Fibroblast of the aortic adventitia (primary cell): ENCODE measurements around the gene KAT2A. TPM values are rescaled to one million over a fixed set of nuclear protein-coding genes. Genes with fewer than 3 reads are reported as not detected.

Experiments
- DNase-seq: peaks from one replicate; pipeline ENCODE4 v3.0.0-alpha.2; 2010; ENCODE audit warnings: low read depth
- H3K4me3 ChIP-seq: 2 replicates; pipeline ENCODE4 v1.5.1; 2011; ENCODE audit warnings: low read depth, mild to moderate bottlenecking, control low read depth, low read length, moderate library complexity
- total RNA-seq: library from RNA; depleted of rRNA; stranded (reverse); fragments of >200 nt; gene quantifications from 2 replicates; pipeline ENCODE4 v1.2.3, GENCODE V29; 2012; ENCODE audit warnings: low replicate concordance
- TF ChIP-seq, protein P1 (sequence below): IDR thresholded peaks from 2 replicates; pipeline ENCODE4 v1.5.1; 2011; ENCODE audit warnings: mild to moderate bottlenecking, low read length, control low read depth, inconsistent platforms; ENCODE audit not compliant: insufficient read depth

KAT2A gene
- total RNA-seq = 8.5 and 13.7 TPM in 2 replicates

DNA sequence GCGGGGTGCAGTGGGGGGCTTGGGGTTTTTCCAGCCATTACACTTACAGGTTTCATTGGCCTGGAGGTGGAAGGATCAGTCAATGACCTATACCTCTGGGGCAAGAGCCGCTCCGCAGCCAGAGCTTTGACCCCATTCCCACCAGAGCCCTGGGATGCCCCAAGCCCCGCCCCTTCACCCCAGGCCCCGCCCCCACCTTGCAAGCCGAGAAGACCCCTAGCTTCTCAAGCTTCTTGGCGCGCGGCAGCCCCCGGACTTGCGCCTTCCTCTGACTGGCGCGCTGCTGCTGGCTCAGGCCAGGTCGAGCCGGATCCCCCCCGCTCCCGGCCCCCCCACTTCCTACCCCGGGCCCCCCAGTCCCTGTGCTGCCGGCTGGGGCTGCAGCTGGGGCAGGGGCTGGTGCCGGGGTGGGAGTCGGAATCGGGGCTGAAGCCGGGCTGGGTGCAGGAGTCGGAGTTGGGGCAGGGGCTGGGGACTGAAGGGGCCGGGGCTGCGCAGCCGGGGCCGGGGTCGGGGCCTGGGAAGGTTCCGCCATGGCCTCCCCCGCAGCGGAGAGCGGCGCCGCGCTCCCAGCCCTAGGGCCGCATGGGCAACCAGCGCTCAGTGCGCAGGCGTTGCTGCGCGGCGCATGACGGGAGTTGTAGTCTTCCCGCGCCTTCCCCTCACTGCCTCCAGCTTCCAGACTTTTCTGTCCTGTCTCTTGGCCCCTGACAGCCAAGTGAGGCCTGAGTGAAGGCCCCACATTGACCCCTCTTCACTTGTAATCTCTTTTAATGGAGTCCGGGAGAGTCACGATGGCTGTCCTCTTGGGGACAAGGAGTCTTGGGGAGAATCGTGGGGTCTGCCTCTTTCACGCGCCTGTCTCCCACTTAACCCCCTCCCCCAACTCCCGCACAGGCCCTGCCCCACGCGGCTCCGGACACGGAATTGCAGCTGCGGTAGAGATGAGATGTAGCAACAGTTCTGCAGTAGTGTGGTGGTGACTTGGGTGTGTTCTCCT is at the start of gene KAT2A:
KAT2A (minus strand) TSS at position 598 of the 1,000 bp plus-strand sequence; CDS start at position 535, 63 bp downstream.
- peak; percentile 75 for DNase-seq
- peak within 1 kb of the TSS; percentile 66 for H3K4me3 ChIP-seq
- TF ChIP-seq, protein P1, sequence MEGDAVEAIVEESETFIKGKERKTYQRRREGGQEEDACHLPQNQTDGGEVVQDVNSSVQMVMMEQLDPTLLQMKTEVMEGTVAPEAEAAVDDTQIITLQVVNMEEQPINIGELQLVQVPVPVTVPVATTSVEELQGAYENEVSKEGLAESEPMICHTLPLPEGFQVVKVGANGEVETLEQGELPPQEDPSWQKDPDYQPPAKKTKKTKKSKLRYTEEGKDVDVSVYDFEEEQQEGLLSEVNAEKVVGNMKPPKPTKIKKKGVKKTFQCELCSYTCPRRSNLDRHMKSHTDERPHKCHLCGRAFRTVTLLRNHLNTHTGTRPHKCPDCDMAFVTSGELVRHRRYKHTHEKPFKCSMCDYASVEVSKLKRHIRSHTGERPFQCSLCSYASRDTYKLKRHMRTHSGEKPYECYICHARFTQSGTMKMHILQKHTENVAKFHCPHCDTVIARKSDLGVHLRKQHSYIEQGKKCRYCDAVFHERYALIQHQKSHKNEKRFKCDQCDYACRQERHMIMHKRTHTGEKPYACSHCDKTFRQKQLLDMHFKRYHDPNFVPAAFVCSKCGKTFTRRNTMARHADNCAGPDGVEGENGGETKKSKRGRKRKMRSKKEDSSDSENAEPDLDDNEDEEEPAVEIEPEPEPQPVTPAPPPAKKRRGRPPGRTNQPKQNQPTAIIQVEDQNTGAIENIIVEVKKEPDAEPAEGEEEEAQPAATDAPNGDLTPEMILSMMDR = no peak

DNA sequence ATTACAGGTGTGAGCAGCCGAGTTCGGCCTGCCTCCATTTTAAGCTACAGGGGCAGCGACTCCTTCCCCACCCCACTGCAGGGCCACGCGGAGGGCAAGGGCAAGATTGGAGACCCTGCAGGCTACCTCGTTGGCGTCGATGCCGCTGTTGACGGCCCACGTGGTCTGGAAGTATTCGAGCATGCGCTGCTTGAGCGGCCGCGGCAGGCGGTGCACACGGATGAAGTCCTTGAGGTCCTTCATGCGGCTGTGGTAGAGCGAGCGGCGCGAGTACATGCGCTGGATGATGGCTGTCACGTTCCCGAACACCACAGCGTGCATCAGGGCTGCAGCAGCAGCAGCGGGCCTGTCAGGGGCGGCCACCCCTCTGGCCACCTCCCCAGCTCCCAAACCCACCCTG is 48.2 kb upstream of the KAT2A start:
- TF ChIP-seq, protein P1 = no peak
- H3K4me3 ChIP-seq = no peak overlapping the region
- DNase-seq = no peak

DNA sequence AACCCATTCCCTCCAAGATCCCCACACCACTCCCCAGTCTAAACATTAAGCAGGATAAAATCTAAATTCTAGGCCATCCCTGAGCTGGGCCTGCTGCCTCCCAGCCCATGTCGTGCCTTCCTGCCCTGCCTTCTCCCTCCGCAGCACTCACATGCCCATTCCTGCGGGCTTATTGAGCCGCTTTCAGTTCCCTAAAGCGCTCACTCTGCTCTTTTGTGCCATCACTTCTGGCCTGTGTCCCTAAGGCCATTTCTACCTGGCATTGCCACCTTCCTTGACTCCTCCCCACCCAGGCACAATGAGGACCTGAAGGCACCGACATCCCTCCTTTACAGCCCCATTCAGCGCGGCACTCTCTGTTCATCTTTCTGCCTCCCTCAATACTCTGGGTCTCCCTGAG is 46.6 kb upstream of the KAT2A start:
- TF ChIP-seq, protein P1 = no peak
- no peak for DNase-seq
- H3K4me3 ChIP-seq = no peak overlapping the region

DNA sequence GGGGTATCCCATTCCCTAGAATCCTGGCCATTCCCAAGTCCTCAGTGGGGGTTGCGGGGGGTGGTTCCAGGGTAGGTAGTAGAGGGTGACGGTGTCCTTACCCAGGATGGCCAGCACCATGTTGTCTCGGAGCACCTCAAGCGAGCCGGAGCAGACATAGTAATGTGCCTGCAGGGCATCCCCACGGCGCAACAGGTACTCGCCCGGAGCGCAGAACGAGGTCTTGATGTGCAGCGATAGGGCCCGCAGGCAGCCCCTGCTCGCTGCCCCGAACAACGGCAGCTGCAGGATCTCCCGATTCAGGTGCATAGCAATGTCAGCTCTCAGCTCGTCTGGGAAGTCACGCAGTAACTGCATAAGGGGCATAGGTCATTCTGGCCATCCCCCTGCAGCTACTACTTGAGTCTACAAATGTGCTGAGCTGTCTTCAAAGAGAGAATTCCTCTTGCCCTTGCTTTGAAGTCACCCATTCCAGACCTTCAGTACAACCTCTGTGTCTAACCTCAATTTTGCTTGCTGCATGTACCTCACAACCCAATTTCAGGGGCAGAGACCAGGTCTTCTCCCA is 45.1 kb upstream of the KAT2A start:
- TF ChIP-seq, protein P1 = no peak
- DNase-seq = no peak
- no peak overlapping the region for H3K4me3 ChIP-seq

DNA sequence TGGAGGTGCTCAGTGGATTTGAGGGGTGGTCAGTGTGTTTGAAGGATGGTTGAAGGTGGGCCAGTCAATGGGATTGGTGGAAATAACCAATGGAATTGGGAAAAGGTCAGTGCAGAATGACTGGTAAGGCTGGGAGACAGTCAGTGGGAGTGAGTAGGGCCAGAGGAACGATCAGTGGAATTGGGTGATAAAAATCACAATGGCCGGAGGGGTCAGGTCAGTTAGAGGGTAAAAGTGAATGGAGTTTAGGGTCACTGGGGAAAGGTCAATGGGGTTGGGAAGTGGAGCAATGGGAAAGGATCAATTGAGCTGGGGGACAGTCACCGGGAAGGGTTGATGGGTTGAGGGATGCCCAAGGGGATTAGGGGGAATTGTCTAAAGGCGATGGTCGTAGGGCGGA is 44.6 kb upstream of the KAT2A start:
- TF ChIP-seq, protein P1 = no peak
- no peak for DNase-seq
- H3K4me3 ChIP-seq = no peak overlapping the region

DNA sequence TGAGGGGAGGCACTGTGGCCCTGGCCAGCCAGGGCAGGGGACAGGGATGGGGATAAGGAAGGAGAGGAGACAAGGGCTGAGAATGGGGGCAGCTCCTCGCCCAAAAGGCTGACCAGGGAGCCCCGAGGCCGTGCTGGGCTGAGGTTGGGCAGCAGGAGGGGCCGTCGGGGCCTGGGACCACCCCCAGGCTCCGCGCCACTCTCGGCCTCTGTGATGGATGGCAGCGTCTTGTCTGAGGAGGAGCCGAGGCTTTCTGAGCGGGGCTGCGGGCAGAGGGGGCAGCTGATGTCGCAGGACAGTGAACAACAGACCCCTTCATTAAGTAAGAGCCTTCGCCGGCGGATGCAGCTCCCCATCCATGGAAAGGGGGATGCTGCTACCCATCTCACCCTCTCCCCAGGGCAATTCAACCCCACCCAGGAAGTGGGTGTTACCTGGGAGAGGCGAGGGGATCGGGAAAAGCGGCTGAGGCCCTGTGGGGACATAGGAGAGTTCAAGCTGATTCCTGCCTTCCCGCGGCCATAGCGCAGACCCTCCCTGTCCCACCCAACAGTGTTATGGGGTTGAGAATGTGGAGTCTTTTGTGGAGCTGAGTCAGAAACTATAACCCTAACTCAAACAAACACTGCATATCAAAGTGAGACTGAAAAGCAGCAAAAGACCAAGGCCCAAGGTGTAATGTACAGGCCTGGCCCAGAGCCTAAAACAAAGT is 42.7 kb upstream of the KAT2A start:
- TF ChIP-seq, protein P1 = no peak
- no peak for DNase-seq
- H3K4me3 ChIP-seq = no peak overlapping the region
